Measurements from ENCODE around the gene KIF3B. TPM values are rescaled to one million over a fixed set of nuclear protein-coding genes. Genes with fewer than 3 reads are reported as not detected.

KIF3B gene
- total RNA-seq, 1 experiment from 2014 or later = 26.3 TPM

Other genes starting within 250 kb of the KIF3B start
- not detected in 2 replicates for gene HCK, start 225.4 kb upstream of the KIF3B start, total RNA-seq (2014; rRNA removed; shearing (Covaris generic))
- 45.4 and 52.9 TPM in 2 replicates for gene TM9SF4, start 167.9 kb upstream of the KIF3B start, total RNA-seq (2014; rRNA removed; shearing (Covaris generic))
- 5.9 and 6.0 TPM in 2 replicates for gene PLAGL2, start 69.9 kb upstream of the KIF3B start, total RNA-seq (2014; rRNA removed; shearing (Covaris generic))
- gene POFUT1, start 69.8 kb upstream of the KIF3B start, total RNA-seq (2014; rRNA removed; shearing (Covaris generic)) = 65.2 and 81.3 TPM in 2 replicates
- gene ASXL1, start 80.7 kb downstream of the KIF3B start, total RNA-seq (2014; rRNA removed; shearing (Covaris generic)) = 29.9 and 30.1 TPM in 2 replicates

All from RPMI7951 (cell line).